Stimulated activated CD4-positive, alpha-beta T cell treated with anti-CD3 and anti-CD28 coated beads, TNF-alpha, amount 100 ng/mL, for 48 hours (primary cell): Measurements from ENCODE around the gene TRPM5.
A peak's percentile ranks its signal among the peaks of the same experiment; 100 is the strongest.

Source experiments
- DNase-seq, 3 donors: peaks; one replicate each; pipeline ENCODE4 v3.0.0-alpha.2; 2020; ENCODE audit warnings: low read depth in 3 of 3

Gene TRPM5

GRCh38 chr11:2406878-2407410 lies 37.4 kb downstream of the TRPM5 start:
- DNase-seq = no peak

GRCh38 chr11:2406451-2406850 lies 37.9 kb downstream of the TRPM5 start:
- DNase-seq = no peak

GRCh38 chr11:2404735-2405196 lies 39.5 kb downstream of the TRPM5 start:
- DNase-seq = no peak

GRCh38 chr11:2402890-2403645 lies 41.2 kb downstream of the TRPM5 start:
- DNase-seq = no peak

- DNase-seq = no peak
Observed at GRCh38 chr11:2402106-2402505, 42.2 kb downstream of the TRPM5 start.

GRCh38 chr11:2401436-2401984 lies 42.8 kb downstream of the TRPM5 start:
- no peak for DNase-seq

- DNase-seq = no peak
Observed at GRCh38 chr11:2400762-2401435, 43.4 kb downstream of the TRPM5 start.

- DNase-seq = peak; percentile 98 to 99 (median 99)
Observed at GRCh38 chr11:2400069-2400761, 44.1 kb downstream of the TRPM5 start, which contains the start of gene TSSC4. Gene TSSC4, plus strand, starts transcription at chr11:2400750. Its CDS starts 1,884 bp downstream, at chr11:2402634.

- no peak for DNase-seq
Observed at GRCh38 chr11:2399488-2400068, 44.7 kb downstream of the TRPM5 start.

- DNase-seq = no peak
Observed at GRCh38 chr11:2398664-2399355, 45.5 kb downstream of the TRPM5 start.

- DNase-seq = no peak
Observed at GRCh38 chr11:2397005-2397404, 47.3 kb downstream of the TRPM5 start.

GRCh38 chr11:2396471-2396870 lies 47.8 kb downstream of the TRPM5 start:
- no peak for DNase-seq

GRCh38 chr11:2395856-2396255 lies 48.5 kb downstream of the TRPM5 start:
- DNase-seq = no peak

- no peak for DNase-seq
Observed at GRCh38 chr11:2395211-2395730, 49.0 kb downstream of the TRPM5 start.

GRCh38 chr11:2394818-2395105 lies 49.6 kb downstream of the TRPM5 start:
- DNase-seq = no peak
